AG04450 (cell line): Measurements from ENCODE around the gene CAPN11. TPM values are rescaled to one million over a fixed set of nuclear protein-coding genes. Genes with fewer than 3 reads are reported as not detected.

Experiments
- CTCF ChIA-PET: fragments of 300-600, 350-600 bp; formaldehyde crosslinking; extraction: SDS; loops from one replicate; lab custom pipeline; 2022; ENCODE audit warnings: antibody characterized with exemption, inconsistent platforms; lab: Charles Lee
- POLR2A ChIA-PET: fragments of 350-600 bp; formaldehyde crosslinking; extraction: SDS; loops from one replicate; lab custom pipeline; 2021; ENCODE audit warnings: antibody characterized with exemption, inconsistent platforms; lab: Yijun Ruan, JAX
- DNase-seq: peaks from one replicate; pipeline ENCODE4 v3.0.0-alpha.2; 2011; ENCODE audit warnings: low read depth, low spot score
- H3K27ac ChIP-seq: one replicate; pipeline ENCODE4 v1.5.1; 2012; ENCODE audit warnings: low read depth, low read length, control low read depth
- H3K27me3 ChIP-seq: one replicate; pipeline ENCODE4 v1.6.0; 2012; ENCODE audit warnings: low read length; ENCODE audit not compliant: control insufficient read depth, insufficient read depth
- H3K4me3 ChIP-seq: 2 replicates; pipeline ENCODE4 v1.5.1; 2011; ENCODE audit warnings: mild to moderate bottlenecking, low read depth, low read length, control low read depth
- H3K9me3 ChIP-seq: 2 replicates; pipeline ENCODE4 v1.5.1; 2012; ENCODE audit warnings: low read length; ENCODE audit not compliant: control insufficient read depth, insufficient read depth
- polyA plus RNA-seq: library from polyadenylated mRNA; depleted of rRNA; stranded (reverse); fragments of >200 nt; gene quantifications from 2 replicates; pipeline ENCODE4 v1.2.3, GENCODE V29; 2011
- TF ChIP-seq, protein P1 (sequence below): IDR thresholded peaks from 2 replicates; pipeline ENCODE4 v1.5.1; 2011; ENCODE audit warnings: low read depth, low read length, control low read depth, inconsistent platforms

CAPN11 gene
- polyA plus RNA-seq, 1 experiment, result 0.04 TPM

DNA sequence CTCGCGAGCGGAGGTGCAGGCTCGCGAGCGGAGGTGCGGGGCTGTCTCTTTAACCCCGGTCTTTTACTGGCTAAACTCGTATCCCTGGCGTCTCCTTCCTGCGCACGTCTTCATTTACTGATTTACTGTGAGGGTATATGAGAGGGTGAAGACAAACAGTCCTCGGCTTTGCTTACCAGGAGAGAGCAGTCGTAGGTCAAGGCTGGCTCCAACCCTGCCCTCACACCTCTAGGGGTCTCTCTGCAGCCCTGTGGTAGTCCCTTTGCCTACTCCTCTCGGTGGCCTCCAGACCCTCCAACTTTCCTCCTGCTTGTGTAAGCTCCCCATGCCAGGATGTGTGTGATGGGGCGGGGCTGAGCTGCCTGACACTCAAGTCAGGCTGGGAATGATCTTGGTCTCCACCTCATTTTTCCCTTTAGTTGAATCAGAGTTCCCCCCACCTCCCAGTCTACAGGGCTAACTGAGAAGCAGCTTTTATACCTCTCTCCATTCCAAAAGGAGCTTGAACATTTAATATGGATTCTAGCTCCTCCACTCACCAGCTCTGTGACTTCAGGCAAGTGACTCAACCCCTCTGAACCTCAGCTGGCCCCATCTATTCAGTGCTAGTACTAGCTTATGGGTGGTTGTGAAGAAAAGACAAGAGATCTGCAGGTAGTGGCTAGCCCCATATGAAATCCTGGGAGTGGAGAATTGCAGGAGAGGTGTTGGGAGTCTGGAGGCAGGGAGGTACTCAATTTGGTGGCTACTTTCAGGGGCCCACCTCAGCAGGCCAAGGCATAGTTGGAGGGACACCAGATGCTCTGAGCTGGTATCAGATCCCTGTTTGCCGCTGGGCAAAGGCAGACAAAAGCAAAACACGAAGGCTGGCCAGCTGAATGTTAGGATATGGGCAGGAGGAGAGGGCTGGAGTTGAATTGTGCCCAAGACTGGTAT, 65.7 kb downstream of the CAPN11 start:
- Histone ChIP-seq H3K9me3 (no peaks in the 10 kb centered on the region), H3K4me3 (peak overlapping the region; percentile 64), H3K27ac (no peak overlapping the region), H3K27me3 (no peaks in the 10 kb centered on the region)
- TF ChIP-seq, protein P1, sequence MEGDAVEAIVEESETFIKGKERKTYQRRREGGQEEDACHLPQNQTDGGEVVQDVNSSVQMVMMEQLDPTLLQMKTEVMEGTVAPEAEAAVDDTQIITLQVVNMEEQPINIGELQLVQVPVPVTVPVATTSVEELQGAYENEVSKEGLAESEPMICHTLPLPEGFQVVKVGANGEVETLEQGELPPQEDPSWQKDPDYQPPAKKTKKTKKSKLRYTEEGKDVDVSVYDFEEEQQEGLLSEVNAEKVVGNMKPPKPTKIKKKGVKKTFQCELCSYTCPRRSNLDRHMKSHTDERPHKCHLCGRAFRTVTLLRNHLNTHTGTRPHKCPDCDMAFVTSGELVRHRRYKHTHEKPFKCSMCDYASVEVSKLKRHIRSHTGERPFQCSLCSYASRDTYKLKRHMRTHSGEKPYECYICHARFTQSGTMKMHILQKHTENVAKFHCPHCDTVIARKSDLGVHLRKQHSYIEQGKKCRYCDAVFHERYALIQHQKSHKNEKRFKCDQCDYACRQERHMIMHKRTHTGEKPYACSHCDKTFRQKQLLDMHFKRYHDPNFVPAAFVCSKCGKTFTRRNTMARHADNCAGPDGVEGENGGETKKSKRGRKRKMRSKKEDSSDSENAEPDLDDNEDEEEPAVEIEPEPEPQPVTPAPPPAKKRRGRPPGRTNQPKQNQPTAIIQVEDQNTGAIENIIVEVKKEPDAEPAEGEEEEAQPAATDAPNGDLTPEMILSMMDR, result no peak
- no peak for DNase-seq
- ChIA-PET CTCF (interaction anchor here (0.5 to 8.8 kb wide), 7 partner anchors 11 to 131 kb away, joined by 3 to 83 read pairs (median 4); no protein-coding TSS in a partner anchor), POLR2A (interaction anchor here (0.8 to 3.8 kb wide), 3 partner anchors 10 to 72 kb away, joined by 3 to 23 read pairs (median 3); partner anchors contain the start of gene HSP90AB1)

DNA sequence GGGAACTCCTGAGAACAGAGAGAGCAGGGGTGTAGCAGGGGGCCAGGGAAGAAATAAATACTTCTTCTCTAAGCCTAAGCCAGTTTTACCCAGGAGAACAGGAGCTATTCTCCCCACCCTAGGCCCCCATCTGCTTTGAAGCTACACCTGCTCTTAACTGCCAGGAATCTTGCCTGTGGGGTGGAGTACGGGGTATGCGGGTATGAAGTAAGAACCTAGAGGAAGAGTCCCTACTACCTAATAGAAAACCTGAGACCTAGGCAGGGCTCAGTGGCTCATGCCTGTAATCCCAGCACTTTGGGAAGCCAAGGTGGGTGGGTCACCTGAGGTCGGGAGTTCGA, 66.3 kb downstream of the CAPN11 start:
- no peaks in the 10 kb centered on the region for H3K27me3 ChIP-seq
- TF ChIP-seq, protein P1, result no peak
- CTCF ChIA-PET, result interaction anchor here (0.5 to 8.8 kb wide), 8 partner anchors 10 to 452 kb away, joined by 3 to 83 read pairs (median 4); no protein-coding TSS in a partner anchor
- POLR2A ChIA-PET, result interaction anchor here (0.7 to 0.8 kb wide), 2 partner anchors 72 to 451 kb away, joined by 3 to 4 read pairs; no protein-coding TSS in a partner anchor
- H3K27ac ChIP-seq, result no peak overlapping the region
- DNase-seq, result no peak
- H3K9me3 ChIP-seq, result no peaks in the 10 kb centered on the region
- no peak overlapping the region for H3K4me3 ChIP-seq

DNA sequence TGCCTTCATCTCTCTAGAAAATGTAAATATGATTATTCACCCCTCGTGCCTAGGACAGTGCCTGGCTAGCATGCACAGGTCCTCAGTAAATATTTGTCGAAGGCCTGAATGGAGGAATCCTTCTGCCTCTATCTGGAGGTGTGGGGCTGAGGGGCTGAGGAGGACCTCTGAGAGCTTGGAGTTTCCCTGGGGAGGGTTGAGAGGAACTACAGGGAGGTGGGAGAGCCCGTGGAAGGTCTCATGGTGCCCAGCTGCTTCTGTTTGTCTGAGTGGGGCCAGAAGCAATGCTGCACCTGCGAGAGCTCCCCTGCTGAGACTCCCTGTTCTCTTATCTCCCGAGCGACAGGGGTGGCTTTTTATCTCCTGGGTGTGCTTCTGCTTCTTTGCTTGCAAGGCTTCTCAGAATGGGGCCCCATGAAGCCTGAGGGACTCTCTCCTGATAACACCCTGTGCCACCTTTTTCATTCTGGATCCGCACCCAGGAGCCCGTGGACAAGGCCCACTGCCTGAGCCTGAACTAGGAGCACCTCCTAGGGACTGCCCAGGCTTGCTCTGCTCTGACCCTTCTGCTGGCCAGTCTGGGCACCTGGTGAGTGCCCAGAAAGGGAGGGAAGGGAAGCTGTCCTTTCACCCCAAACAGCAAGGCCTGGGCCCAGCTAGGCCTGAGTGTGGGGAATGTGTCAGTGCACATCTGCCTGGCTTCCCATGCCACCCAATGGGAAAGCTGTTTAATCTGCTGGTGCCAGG, 67.1 kb downstream of the CAPN11 start:
- no peak overlapping the region for H3K4me3 ChIP-seq
- H3K27me3 ChIP-seq, result no peaks in the 10 kb centered on the region
- DNase-seq, result no peak
- no peak overlapping the region for H3K27ac ChIP-seq
- CTCF ChIA-PET, result interaction anchor here (0.7 to 8.8 kb wide), 3 partner anchors 9 to 453 kb away, joined by 4 to 83 read pairs (median 9); no protein-coding TSS in a partner anchor
- no peaks in the 10 kb centered on the region for H3K9me3 ChIP-seq
- POLR2A ChIA-PET, result interaction anchor here (0.7 kb wide), 1 partner anchor 451 kb away, joined by 4 read pairs; no protein-coding TSS in a partner anchor
- TF ChIP-seq, protein P1, result no peak

DNA sequence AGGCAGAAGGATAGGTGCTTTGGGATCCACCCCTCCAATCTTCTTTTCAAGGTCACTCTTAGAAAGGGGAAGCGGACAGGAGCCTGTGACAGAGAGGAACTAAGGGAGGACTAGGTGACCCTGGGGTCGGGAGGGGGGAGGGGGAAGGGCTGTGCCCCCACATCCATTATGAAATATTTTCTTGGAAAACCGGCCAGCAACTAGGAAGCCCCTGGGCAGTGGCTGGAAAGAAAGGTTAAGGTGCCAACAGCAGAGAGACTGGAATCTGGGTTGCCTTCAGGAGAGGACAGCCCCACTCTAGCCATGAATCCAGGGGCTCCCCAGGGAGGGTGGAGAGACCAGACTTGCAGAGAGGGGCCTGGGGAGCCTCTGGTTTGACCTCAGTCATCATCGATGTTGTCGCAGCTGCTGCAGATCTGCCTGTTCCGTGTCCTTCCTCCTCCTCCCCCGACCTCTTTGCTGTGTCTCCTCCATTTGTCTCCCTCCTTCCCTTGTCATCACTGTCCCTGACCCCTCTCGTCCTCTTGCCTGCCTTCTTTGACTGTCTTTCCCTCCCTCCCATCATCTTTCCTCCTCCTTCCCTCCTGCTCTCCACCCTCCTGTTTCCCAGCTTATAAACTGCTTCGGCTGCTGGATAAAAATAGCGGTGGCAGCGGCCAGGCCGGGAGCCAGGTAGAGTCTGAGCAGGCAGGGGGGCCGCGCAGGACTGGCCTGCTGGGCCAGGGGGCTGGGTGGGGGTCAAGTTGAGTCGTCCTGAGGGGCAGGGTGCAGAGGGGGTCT, 67.9 kb downstream of the CAPN11 start:
- Histone ChIP-seq H3K27me3 (no peaks in the 10 kb centered on the region), H3K9me3 (no peaks in the 10 kb centered on the region), H3K27ac (no peak overlapping the region), H3K4me3 (no peak overlapping the region)
- DNase-seq, result no peak
- CTCF ChIA-PET, result interaction anchor here (0.8 to 8.8 kb wide), 3 partner anchors 9 to 54 kb away, joined by 3 to 83 read pairs (median 4); no protein-coding TSS in a partner anchor
- TF ChIP-seq, protein P1, result no peak
- POLR2A ChIA-PET, result no interaction called here
